HG03025 (cell line): ENCODE measurements around the gene GBF1.
"Not testable (repeated sequence)": the region's sequence is repeated elsewhere in the genome, so short reads cannot be mapped to it uniquely, and the experiment has no call there.

Experiments
- ATAC-seq: cut with Tn5 transposase; IDR thresholded peaks from one replicate; pipeline ENCODE4 v1.9.1; 2021; ENCODE audit warnings: mild to moderate bottlenecking, moderate library complexity; ENCODE audit not compliant: unreplicated experiment, low FRiP score

GBF1 gene

DNA sequence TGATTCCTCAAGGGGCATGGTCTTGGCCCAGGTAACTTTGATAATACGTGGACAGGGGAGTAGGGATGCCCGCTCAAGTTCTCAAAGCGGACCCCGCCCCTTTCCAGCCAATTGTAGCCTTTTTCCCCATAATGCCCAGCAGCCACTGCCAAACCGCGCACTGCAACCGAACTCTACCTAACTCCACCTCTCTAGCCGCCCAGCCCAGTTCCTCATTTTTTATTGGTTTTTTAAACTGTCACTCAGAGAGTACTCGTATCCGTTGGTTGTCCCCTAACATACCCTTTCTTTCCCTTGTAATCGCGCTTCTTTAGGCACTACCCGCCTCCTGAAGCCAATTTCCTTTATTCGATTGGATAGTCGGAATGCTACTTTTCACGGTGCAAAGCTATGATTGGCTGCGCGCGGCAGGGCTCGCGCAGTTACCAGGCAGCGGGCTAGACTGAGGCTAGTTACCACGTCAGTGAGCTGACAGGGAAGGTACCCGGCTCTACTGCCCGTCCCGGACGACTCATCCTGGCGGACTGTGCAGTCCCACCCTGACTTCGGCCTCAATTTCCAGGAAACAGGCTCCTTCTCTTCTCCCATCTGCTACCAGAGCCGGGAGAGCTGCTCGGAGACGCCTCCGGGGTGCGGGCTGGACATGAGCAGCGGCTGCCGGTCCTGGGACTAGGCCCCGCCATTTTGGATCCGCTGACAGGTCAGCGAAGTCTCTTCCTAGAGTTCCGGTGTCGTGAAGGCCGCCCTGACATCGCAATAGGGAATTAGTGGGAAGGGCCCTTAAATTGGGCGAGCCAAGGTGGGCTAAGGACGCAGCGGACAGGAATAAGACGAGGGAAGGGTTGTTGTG, at the start of gene GBF1:
GBF1 (plus strand) TSS at position 451 of the 850 bp plus-strand sequence. CDS start 13,407 bp downstream, outside the sequence.
- peak; percentile 88 for ATAC-seq

- no peak for ATAC-seq
These were observed 48.4 kb upstream of the GBF1 start for GRCh38 chr10:102196893-102197292.

- no peak for ATAC-seq
These were observed 47.3 kb upstream of the GBF1 start for GRCh38 chr10:102198027-102198426.

DNA sequence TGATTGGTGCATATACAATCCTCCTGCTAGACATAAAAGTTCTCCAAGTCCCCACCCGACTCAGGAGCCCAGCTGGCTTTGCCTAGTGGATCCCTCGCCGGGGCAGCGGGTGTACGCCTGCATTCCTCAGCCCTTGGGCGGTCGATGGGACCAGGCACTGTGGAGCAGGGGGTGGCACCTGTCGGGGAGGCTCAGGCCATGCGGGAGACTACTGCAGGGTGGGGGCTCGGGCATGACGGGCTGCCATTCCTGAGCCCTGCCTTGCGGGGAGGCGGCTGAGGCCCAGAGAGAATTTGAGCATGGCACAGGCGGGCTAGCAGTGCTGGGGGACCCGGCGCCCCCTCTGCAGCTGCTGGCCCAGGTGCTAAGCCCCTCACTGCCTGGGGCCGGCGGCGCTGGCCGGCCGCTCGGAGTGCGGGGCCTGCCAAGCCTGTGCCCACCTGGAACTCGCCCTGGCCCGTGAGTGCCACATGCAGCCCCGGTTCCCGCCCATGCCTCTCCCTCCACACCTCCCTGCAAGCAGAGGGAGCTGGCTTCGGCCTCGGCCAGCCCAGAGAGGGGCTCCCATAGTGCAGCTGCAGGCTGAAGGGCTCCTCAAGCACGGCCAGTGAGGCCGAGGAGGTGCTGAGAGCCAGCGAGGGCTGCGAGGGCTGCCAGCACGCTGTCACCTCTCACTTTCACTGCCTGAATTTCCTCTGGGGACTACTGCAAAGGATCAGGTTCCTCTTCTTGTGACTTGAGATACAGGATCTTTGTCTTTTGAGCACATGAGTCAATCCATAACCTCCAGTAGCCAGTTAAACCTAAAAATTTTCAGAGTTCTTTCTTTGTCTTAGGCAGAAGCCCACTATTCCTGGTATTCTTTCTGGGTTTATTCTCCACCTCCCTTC, 44.3 kb upstream of the GBF1 start:
- no peak for ATAC-seq

DNA sequence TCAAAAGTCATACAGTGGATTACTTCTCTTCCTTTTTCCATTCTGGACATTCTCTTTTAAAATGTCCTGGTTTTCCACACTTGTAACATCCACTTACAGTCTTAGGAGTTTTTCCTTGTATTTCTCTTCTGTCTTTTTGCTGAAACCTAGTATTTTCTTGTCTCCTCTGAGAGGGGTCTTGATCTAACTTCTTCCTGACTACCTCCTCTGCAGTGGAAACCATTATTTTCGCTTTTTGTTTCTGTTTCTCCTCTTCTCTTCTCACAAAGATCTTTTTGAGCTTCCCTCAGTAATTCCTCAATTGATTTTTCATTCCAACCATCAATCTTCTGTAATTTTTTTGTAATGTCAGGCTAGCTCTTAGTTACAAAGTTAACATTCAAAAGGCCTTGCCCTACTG, 42.9 kb upstream of the GBF1 start:
- ATAC-seq, result no peak

DNA sequence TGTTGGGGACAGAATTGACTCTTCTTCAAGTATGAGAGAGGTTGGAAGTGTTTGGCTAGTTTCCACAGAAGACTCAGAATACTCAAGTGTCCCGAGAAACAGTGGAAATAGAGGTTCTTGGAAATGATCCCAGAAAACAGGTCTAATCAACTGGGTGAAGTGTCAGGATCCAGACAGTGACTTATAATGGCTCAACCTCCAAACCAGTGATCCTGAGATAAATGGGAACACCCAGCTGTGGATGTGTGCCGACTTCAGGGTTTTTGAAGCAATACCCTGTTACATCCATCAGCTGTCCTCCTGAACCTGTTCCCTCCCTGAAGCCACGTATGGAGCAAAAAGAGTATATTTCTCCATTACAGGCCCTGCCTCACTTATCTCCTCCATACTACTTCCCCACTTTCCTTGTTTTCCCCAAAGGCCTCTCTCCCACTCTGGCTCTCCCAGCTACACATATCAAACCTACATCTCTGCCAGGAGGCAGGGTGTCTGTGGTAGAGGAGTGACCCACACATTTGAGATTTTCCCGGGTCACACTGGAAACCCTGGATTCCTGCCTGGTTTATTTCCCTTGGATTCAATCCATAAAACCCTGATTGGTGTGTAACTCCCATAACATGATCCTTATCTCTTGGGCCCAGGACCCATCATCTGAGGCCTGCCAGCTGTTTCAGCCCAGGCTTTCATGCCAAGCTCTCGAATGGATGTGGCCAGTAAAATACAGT, 36.9 kb upstream of the GBF1 start:
- ATAC-seq, result no peak

GRCh38 chr10:102211615-102212299, 33.6 kb upstream of the GBF1 start:
- no peak for ATAC-seq

DNA sequence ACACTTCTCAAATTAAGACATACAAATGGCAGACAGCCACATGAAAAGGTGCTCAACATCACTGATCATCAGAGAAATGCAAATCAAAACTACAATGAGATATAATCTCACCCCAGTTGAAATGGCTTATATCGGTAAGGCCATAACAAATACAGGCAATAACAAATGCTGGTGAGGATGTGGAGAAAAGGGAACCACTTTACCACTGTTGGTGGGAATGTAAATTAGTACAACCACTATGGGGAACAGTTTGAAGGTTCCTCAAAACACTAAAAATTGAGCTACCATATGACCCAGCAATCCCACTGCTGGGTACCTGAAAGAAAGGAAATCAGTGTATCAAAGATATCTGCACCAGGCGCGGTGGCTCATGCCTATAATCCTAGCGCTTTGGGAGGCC, 31.7 kb upstream of the GBF1 start:
- ATAC-seq, result not testable (repeated sequence)

DNA sequence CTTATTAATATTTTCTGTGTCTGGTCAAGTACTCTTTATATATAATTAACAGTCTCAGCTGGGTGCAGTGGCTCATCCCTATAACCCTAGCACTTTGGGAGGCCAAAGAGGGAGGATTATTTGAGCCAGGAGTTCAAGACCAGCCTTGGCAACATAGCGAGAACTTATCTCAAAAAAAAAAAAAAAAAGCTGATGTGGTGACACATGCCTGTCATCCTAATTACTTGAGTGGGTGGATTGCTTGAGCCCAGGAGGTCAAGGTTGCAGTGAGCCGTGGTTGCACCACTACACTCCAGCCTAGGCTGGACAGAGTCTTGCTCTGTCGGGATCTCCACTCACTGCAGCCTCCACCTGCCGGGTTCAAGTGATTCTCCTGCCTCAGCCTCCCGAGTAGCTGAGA, 26.0 kb upstream of the GBF1 start:
- ATAC-seq, result no peak

GRCh38 chr10:102220612-102221011, 24.7 kb upstream of the GBF1 start:
- no peak for ATAC-seq

DNA sequence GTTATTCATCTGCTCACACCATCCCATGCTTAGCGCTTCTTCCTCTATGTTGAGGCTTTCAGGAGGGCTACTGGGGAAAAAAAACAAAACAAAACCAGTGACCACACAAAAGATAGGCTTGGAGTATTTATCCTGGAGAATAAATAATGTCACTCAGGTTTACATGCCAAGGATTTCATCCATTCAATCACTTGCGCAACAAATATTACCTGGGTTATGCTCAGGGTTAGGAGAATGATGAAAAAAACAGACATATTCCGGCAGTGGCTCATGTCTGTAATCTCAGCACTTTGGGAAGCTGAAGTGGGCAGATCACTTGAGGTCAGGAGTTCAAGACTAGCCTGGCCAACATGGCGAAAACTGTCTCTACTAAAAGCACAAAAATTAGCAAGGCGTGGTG, 22.5 kb upstream of the GBF1 start:
- ATAC-seq, result no peak

DNA sequence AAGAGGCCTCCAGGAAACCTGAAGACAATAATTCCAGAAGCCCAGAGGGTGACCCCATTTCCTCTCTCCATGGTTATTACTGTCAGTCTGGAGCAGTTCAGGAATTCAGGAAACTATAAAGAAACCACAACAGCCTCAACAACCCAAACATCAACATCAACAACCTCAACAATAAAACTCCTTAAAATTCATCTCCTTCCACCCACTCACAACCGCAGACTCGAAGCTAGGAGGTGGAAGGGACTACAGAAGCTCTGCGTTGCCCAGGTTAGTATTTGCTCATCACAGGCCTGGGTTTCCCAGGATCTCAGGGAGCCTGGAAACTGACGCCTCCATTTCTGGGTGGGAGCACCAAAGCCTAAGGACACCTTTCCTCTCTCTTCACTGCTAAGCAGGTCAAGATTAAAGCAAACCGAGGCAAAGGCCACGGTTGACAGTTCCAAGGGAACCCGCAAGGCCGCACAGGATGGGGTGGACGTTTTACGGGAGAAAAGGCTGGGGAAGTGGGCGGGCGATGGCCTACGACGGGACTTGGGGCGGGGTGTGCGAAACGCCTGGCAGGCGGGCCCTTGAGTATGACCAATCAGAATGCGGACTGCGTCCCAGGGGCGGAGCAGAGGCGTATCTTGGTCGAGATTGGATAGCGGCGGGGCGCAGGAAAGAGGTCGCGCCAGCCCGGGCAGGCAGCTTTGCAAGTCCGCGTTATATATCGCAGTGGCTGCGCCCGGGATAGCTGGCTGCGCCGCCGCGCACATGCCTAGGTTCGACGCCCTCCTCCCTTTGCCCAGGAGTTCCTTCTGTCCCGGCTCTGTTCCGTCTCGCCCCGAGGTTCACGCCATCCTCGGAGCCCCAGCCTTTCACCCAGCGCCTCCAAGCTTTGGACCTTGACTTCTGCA, 19.4 kb upstream of the GBF1 start, which contains the start of gene ELOVL3:
ELOVL3 (plus strand) TSS at position 654 of the 896 bp plus-strand sequence. CDS start 250 bp downstream, outside the sequence.
- ATAC-seq, result peak; percentile 77

- no peak for ATAC-seq
These were observed 18.8 kb upstream of the GBF1 start for GRCh38 chr10:102226542-102226870.

DNA sequence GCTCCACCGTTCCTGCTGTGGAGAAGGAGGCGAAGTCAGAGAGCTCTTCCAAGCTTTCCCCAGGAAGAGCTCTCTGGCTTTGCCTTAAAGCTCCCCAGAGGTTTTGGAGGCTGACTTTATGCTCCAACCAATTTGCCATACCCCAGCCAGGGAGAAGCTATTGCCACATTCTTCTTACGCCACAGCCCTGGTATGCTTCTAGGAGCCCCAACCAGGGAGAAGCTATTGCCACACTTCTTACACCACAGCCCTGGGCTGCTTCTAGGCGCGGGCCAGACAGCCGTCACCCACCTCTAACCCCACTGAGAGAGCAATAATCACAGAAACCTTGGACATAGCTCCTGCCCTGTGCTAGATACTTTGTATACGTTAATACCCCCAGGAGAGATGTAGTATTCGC, 18.3 kb upstream of the GBF1 start:
- ATAC-seq, result no peak

GRCh38 chr10:102229810-102230263, 15.5 kb upstream of the GBF1 start:
- ATAC-seq, result no peak

DNA sequence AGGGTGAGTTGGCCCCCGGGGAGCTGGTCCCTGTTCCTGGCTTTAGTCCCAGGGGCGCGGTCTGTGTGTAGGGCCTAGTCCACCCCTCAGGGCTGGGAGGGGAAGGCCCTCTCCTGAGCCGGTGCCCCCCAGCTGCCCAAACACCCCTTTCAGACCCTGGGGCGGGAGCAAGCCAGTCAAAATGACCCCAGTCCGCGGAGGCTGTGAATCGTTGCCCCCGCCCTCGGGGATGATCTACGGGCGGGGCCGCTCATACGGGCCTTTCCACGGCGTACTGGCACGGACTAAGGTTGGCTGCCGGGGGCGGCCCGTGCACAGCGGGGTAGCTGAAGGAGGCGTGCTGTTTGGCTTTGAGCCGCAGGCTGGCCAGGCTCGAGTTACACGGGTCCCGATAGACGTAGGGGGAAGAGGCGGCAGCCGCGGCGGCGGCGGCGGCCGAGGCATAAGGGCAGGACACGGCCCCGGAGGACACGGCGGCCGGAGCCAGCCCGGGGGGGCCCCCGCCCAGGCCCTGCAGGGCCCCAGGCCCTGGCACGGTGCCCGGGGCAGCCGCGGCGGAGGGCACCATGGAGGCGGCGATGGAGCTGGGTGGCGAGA, 15.0 kb upstream of the GBF1 start:
- no peak for ATAC-seq

GRCh38 chr10:102230861-102231356, 14.4 kb upstream of the GBF1 start:
- no peak for ATAC-seq
